Activated effector memory CD4-positive, alpha-beta T cell treated with Interleukin-2 at 50 U/mL for 16 hours (primary cell): ENCODE data around the gene SYCP3.
A peak's percentile ranks its signal among the peaks of the same experiment; 100 is the strongest.
"Not testable (repeated sequence)": the region's sequence is repeated elsewhere in the genome, so short reads cannot be mapped to it uniquely, and the experiment has no call there.

Experiments
- DNase-seq: peaks from one replicate; pipeline ENCODE4 v3.0.0-alpha.2; 2020

Gene SYCP3

DNA sequence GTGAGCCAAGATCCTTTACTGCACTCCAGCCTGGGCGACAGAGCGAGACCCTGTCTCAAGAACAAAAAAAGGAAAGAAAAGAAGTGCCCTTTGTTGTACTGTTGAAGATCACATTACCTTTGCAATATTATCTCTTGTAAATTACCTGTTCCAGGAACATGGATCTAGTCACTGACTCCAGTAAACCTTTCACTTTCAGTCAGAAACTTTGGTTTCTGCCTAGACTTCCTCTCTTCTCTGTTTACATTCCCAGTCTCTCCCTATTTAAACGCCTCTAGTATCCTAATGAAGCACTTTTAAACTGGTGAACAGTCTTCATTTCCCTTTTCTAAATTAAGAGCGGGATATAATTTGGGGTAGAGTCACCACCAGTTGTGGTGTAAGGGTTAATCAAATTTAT lies 29.0 kb downstream of the SYCP3 start:
- no peak for DNase-seq

- no peak for DNase-seq
Observed at GRCh38 chr12:101707131-101707782, 32.0 kb downstream of the SYCP3 start.

GRCh38 chr12:101706403-101706802 lies 32.9 kb downstream of the SYCP3 start:
- no peak for DNase-seq

- DNase-seq = no peak
Observed at GRCh38 chr12:101703487-101703886, 35.8 kb downstream of the SYCP3 start.

GRCh38 chr12:101700299-101700820 lies 38.9 kb downstream of the SYCP3 start:
- no peak for DNase-seq

GRCh38 chr12:101698800-101699347 lies 40.4 kb downstream of the SYCP3 start:
- DNase-seq = no peak

DNA sequence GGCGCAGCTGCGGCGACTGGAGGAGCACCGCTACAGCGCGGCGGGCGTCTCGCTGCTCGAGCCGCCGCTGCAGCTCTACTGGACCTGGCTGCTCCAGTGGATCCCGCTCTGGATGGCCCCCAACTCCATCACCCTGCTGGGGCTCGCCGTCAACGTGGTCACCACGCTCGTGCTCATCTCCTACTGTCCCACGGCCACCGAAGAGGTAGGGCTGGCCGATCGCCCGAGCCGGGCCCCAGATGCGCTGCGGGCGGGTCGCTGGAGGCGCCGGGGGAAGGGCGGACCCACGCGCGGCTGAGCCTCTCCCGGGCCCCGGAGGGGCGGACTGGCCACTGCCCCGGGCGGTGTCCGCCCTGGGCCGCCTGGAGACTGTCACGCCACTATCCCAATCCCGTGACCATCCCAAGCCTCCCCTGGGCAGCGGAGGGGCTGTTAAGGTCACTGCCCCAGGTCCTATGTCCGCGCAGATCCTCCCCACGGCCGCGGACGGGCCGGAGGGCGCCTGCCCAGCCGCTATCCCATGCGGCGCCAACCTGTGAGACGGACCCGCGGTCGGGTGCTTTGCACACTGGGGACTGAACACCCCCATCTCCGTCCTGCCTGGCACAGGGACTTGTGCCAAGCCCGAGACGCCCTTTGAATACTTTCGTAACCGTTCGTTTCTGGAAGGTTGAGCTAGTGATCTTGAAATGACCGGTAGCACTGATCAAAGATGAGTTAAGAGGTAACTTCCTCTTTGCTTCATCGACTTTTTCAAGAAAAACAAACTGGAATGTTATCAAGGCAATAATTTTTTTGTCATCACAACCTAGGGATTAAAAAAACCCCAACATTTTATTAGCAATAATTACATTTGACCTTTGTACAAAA lies 41.1 kb downstream of the SYCP3 start:
- DNase-seq = peak; percentile 2

DNA sequence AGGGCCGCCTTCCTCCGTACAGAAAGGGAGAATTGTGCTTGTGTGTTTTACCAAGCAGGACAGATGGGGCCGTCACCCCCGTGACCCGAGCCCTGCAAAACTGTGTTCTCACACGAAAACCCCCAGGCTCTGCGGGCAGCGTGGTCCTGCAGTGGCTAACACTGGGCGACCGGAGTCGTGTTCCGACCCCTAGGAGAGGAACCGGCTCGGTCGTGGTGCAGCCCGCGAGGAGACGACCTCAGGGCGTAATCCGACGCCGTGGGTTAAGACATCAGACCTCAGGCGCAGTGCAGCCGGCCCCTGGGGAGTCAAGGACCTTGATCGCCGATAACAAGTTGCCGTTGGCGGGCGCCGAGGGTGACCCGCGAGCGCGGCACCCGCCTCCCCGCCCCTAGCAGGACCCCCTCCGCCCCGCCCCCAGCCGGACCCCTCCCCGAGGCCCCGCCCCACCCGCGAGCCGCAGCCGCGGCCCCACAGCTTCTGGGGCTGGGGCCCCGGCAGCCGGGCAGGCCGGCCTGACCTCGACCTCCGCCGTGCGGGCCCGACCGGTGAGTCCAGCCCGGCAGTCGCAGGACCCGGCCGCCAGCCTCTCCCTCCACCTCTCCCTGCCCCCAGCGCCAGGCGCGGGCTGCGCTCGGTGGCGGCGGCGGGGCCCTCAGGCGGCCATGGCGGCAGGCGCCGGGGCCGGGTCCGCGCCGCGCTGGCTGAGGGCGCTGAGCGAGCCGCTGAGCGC lies 41.9 kb downstream of the SYCP3 start, which contains the start of gene CHPT1:
Gene CHPT1 (plus strand): TSS at position 444 of the 733 bp plus-strand sequence. CDS start 222 bp downstream, at position 666.
- peak; percentile 41 for DNase-seq

DNA sequence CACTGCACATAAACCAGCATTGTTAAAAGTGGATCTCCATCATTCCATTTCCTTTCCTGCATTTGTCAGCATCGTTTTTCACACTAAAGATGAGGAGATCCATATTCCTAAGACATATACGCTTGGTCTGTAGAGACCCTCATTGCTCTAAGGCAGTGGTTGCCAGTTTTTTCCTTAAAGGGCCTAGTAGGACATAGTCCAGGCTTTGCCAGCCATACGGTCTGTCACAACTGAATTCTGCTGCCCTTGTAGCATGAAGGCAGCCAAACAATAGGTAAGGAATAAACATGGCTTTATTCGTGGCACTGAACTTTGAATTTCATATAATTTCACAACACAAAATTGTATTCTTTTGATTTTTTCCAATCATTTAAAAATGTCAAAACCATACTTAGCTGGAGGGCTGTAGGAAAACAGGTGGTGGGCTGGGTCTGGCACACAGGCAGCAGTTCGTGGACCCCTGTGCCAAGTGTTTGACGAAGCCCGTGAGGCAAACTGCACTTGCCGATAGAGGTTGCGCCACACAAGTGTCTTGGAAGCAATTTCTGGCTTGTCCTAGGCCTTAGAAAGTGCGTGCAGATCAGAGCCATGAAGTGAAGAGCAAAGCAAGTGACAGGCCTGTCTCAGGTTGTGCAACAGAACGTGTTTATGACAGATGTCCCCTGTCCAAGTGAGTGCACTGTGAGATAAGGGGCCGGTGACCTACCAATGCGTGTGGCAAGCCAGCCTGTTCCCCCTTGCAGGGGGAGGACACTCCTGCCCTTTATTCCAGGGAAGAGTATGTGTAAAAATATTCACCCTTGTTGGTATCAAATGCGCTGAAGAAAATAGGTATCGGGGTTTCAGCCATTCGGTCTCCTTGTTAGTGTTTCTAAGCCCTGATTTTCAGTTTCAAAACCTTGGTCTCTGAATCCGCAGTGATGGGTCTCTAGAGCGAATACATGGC lies 42.7 kb downstream of the SYCP3 start:
- DNase-seq = no peak

GRCh38 chr12:101695706-101696105 lies 43.6 kb downstream of the SYCP3 start:
- DNase-seq = no peak

GRCh38 chr12:101694986-101695385 lies 44.3 kb downstream of the SYCP3 start:
- DNase-seq = no peak

- DNase-seq = no peak
Observed at GRCh38 chr12:101694297-101694848, 44.9 kb downstream of the SYCP3 start.

GRCh38 chr12:101691503-101692096 lies 47.7 kb downstream of the SYCP3 start:
- DNase-seq = no peak

GRCh38 chr12:101690544-101691098 lies 48.6 kb downstream of the SYCP3 start:
- DNase-seq = no peak

DNA sequence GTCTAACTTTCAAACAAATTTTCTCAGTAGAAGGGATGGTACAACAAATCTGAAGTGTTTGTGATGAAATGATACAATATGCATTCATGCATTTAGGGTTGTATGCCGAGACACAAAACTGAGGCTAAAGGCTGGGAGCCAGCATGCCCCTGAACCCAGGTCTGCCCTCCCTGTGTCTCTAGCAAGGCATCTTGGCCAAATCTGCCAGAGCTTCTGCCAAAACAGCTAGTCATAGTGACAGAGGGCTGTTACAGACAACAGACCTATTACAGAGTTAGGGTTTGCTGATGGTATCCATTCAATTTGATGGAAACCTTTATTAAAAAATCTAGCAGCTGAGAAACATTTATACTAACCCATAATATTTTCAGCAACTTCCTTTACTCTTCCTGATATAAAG lies 53.1 kb downstream of the SYCP3 start:
- no peak for DNase-seq

DNA sequence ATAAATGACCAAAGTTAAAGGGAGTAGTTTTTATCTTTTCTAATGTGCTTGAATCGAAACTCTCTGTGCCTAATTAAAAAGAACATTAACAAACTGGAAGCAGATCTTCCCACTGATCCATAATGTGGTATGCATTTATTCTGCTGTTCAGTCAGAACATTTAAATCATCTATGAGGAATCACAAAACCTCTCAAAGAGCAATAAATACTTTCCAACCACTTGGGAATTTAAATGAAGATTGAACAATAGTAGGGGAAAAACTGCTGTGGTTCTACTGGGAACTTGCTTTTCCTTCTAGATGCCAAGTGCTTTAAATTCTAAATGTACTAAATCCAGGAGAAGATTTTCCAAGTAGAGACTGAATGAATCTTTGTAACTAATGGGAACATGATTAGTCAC lies 54.2 kb downstream of the SYCP3 start:
- no peak for DNase-seq

GRCh38 chr12:101681627-101682026 lies 57.6 kb downstream of the SYCP3 start:
- DNase-seq = not testable (repeated sequence)

GRCh38 chr12:101680647-101681046 lies 58.6 kb downstream of the SYCP3 start:
- no peak for DNase-seq

DNA sequence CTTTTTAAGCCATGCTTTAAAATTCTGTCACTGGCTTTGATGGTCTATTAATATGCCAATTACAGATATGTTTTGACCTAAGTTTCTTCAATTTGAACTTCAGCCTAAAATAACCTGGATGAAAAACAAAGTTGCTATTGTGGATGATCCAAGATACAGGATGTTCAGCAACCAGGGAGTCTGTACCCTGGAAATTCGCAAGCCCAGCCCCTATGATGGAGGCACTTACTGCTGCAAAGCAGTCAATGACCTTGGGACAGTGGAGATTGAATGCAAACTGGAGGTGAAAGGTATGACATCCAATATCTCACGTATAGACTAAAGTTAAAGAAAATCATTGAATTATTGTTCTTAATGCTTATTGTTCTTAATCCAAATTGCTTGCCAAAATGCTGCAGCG lies 59.0 kb downstream of the SYCP3 start:
- DNase-seq = no peak
